22Rv1 (cell line): ENCODE measurements around the gene TMEM167A.

ENCODE experiments used
- H3K27ac ChIP-seq: fragments of 450-650 bp; 2 replicates; pipeline ENCODE4 v1.5.1; 2017
- CTCF ChIP-seq: fragments of 450-650 bp; IDR thresholded peaks from 2 replicates; pipeline ENCODE4 v1.5.1; 2017; ENCODE audit warnings: mild to moderate bottlenecking
- ZFX ChIP-seq: fragments of 450-650 bp; IDR thresholded peaks from 2 replicates; pipeline ENCODE4 v1.6.1; 2017; ENCODE audit warnings: antibody characterized with exemption, borderline replicate concordance

Gene TMEM167A

DNA sequence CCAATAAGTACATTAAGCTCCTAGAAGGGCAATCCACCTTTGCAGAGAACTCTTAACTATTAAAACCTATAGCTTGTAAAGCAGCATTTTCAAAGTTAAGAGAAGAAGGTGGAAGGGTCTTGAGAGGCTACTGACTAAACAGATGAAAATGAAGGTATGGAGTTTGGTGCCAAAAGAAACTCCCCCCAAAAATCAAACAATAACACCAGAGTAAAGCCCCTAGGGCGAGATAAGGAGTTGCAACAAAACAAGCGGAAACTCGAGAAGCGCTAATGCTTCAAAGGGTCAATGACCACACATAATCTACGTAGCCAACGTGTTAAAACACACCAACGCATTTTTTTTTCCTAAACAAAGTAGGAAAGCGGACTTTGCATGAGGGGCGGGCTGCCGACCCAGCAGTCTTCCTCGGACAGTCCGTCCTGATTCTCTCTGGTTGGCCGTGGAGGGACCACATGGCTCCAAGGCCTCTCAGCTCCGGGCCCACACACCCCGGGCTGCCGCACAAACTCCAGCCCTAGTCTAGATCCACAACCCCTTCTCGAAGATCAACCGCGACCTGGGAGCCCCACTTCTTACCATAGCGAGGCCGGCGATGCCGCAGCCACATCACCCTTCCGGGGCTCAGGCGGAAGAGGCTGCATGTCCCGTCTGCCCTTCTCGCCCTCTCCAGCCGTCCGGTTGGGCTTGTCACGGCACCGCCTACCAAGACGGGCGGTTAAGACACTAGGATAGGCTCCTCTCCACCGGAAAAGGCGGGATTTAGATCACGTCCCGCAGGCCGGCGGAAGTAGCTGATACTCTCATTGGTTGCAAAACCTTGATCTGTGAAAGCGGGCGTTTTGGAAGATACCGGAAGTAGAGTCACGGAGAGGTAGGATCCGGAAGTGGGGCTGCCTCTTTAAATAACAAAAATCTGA lies at the start of gene TMEM167A, which contains the start of gene XRCC4:
Gene TMEM167A (minus strand): TSS at position 653 of the 920 bp plus-strand sequence. CDS start 71 bp downstream, at position 582.
Gene XRCC4 (plus strand): TSS at position 806 of the 920 bp plus-strand sequence. CDS start 27,373 bp downstream, outside the sequence.
- no peak for TF ChIP-seq CTCF
- TF ChIP-seq ZFX: no peak

GRCh38 chr5:83126501-83126900 lies 49.3 kb upstream of the TMEM167A start:
- TF ChIP-seq CTCF: no peak
- TF ChIP-seq ZFX: no peak
- no peak overlapping the region for H3K27ac ChIP-seq

More for the DNA sequence above, at the start of gene TMEM167A, which contains the start of gene XRCC4:
- H3K27ac ChIP-seq: peak within 1 kb of the TSS; percentile 61

- TF ChIP-seq ZFX (no peak), CTCF (no peak)
- no peak overlapping the region for H3K27ac ChIP-seq
Observed at GRCh38 chr5:83125560-83125959, 48.4 kb upstream of the TMEM167A start.

GRCh38 chr5:83124593-83124992 lies 47.4 kb upstream of the TMEM167A start:
- TF ChIP-seq ZFX: no peak
- no peak for TF ChIP-seq CTCF
- H3K27ac ChIP-seq: no peak overlapping the region

DNA sequence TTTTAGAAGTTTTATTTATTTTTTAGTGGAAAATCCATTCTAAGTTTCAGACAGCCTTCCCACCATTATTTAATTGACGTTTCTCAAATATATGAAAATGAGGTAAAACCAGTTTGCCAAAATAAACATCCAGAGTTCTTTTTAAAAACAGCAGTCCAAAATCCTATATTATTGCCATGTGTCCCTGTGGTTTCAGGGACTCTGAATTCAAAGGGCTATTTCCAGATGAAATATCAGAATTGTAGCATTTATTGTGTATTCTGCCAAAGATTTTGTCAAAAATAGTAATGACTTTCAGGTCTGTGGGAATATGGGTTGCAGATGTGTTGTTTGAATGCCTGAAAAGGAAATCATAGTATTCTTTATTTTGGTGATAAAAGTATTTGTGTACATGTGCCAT lies 41.8 kb upstream of the TMEM167A start:
- TF ChIP-seq ZFX: no peak
- no peak for TF ChIP-seq CTCF
- no peak overlapping the region for H3K27ac ChIP-seq

GRCh38 chr5:83118471-83118870 lies 41.3 kb upstream of the TMEM167A start:
- H3K27ac ChIP-seq: no peak overlapping the region
- no peak for TF ChIP-seq CTCF
- TF ChIP-seq ZFX: no peak

DNA sequence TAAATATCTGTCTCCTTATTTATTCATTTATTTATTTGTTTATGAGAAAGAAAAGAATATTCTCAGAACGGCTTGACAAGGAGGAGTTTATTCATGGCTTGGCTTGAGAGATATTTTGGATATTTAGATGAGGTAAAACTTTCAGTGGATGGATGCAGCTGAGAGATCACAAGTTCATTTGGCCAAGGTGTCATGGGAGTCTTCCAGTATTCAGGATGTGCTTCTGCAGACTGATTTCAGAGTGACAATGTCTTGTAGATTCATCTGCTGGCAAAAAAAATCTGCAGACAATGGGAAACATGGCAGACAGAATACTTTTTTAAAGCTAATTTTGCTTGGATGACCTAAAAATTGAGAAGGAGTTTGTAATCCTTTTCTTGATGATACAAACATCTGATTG lies 38.6 kb upstream of the TMEM167A start:
- H3K27ac ChIP-seq: no peak overlapping the region
- no peak for TF ChIP-seq ZFX
- no peak for TF ChIP-seq CTCF
